Stimulated activated CD4-positive, alpha-beta T cell treated with anti-CD3 and anti-CD28 coated beads, Interleukin-4, amount 100 ng/mL, for 48 hours (primary cell): ENCODE results near the gene HTR1D.
"Not testable (repeated sequence)": the region's sequence is repeated elsewhere in the genome, so short reads cannot be mapped to it uniquely, and the experiment has no call there.

ENCODE experiments used
- DNase-seq, 2 donors: peaks; one replicate each; pipeline ENCODE4 v3.0.0-alpha.2; 2020; ENCODE audit warnings: low read depth in 2 of 2

HTR1D gene

GRCh38 chr1:23217421-23218115 lies at the start of gene HTR1D:
HTR1D (minus strand) TSS chr1:23217502; CDS start chr1:23194219, 23,283 bp downstream.
- DNase-seq = no peak

- no peak for DNase-seq
Measured at GRCh38 chr1:23263380-23263887, 46.1 kb upstream of the HTR1D start.

- not testable (repeated sequence) for DNase-seq
Measured at GRCh38 chr1:23258082-23258481, 40.8 kb upstream of the HTR1D start.

GRCh38 chr1:23257371-23257770 lies 40.1 kb upstream of the HTR1D start:
- DNase-seq = not testable (repeated sequence)

GRCh38 chr1:23254584-23254983 lies 37.3 kb upstream of the HTR1D start:
- DNase-seq = no peak

- no peak for DNase-seq
Measured at GRCh38 chr1:23251812-23252211, 34.5 kb upstream of the HTR1D start.

- no peak for DNase-seq
Measured at GRCh38 chr1:23249787-23250454, 32.6 kb upstream of the HTR1D start.

- DNase-seq = no peak
Measured at GRCh38 chr1:23247276-23247675, 30.0 kb upstream of the HTR1D start.

GRCh38 chr1:23246274-23246673 lies 29.0 kb upstream of the HTR1D start:
- DNase-seq = no peak

- no peak for DNase-seq
Measured at GRCh38 chr1:23244256-23244761, 27.0 kb upstream of the HTR1D start.

- no peak for DNase-seq
Measured at GRCh38 chr1:23242414-23242813, 25.1 kb upstream of the HTR1D start.

GRCh38 chr1:23239638-23240295 lies 22.5 kb upstream of the HTR1D start:
- no peak for DNase-seq

- DNase-seq = no peak
Measured at GRCh38 chr1:23238565-23238964, 21.3 kb upstream of the HTR1D start.

GRCh38 chr1:23237508-23237907 lies 20.2 kb upstream of the HTR1D start:
- no peak for DNase-seq

- no peak for DNase-seq
Measured at GRCh38 chr1:23227806-23228205, 10.5 kb upstream of the HTR1D start.

GRCh38 chr1:23224739-23225648 lies 7.7 kb upstream of the HTR1D start:
- DNase-seq = no peak

- not testable (repeated sequence) for DNase-seq
Measured at GRCh38 chr1:23223963-23224362, 6.7 kb upstream of the HTR1D start.

- DNase-seq = not testable (repeated sequence)
Measured at GRCh38 chr1:23223490-23223951, 6.2 kb upstream of the HTR1D start.

- no peak for DNase-seq
Measured at GRCh38 chr1:23222742-23223141, 5.4 kb upstream of the HTR1D start.

GRCh38 chr1:23222331-23222730 lies 5.0 kb upstream of the HTR1D start:
- no peak for DNase-seq

- DNase-seq = no peak
Measured at GRCh38 chr1:23221107-23221506, 3.8 kb upstream of the HTR1D start.
